Pancreas (tissue), 10 donors: Measurements from ENCODE around the gene GADD45A. TPM values are rescaled to one million over a fixed set of nuclear protein-coding genes. Genes with fewer than 3 reads are reported as not detected.

ENCODE experiments used
- ATAC-seq, 4 donors: fragments of 200-7000 bp; cut with Tn5 transposase; one replicate each; pipeline versions ENCODE4 v1.8.0 to v1.9.1; 2020; ENCODE audit warnings: mild to moderate bottlenecking in 4 of 4, moderate library complexity in 4 of 4
- DNase-seq, 6 donors: peaks; one replicate each; pipeline ENCODE4 v3.0.0-alpha.2; 2020
- FAIRE-seq: peaks from 2 replicates; lab custom pipeline; 2012; peaks lifted over from hg19 to GRCh38; lab: Jason Lieb, UNC
- H3K27ac ChIP-seq, 4 donors: fragments of 200-600 bp; sonication (generic); 1 replicate in 3 of 4; 2 replicates in 1 of 4; pipeline versions ENCODE4 v1.5.0 to v1.8.0; 2020
- H3K27me3 ChIP-seq, 4 donors: fragments of 200-600 bp; one replicate each; pipeline ENCODE4 v1.8.0; 2021
- H3K36me3 ChIP-seq, 3 donors: fragments of 200-600 bp; sonication (generic) in 1 of 3; one replicate each; pipeline versions ENCODE4 v1.5.0 to v1.8.0; 2020 to 2021
- H3K4me1 ChIP-seq, 3 donors: fragments of 200-600 bp; one replicate each; pipeline ENCODE4 v1.8.0; 2021
- H3K4me3 ChIP-seq, 4 donors: fragments of 200-600 bp; sonication (generic) in 2 of 4; one replicate each; pipeline versions ENCODE4 v1.5.0 to v1.8.0; 2020 to 2021
- H3K9me3 ChIP-seq, 4 donors: fragments of 200-600 bp; one replicate each; pipeline ENCODE4 v1.8.0; 2021
- WGBS, 2 donors: extraction: QIAGEN DNeasy Blood & Tissue Kit; methylation state at CpG; one replicate each; pipeline ENCODE4 v1.1.7; 2013; 5-methylcytosine and 5-hydroxymethylcytosine counted together
- intact Hi-C, 3 donors: fragments of 100-400 bp; cut with DNase I; formaldehyde crosslinking; loops; one replicate each; pipeline versions ENCODE4 v1.11.1 to v1.14.2; 2022
- polyA plus RNA-seq, 2 donors: library from polyadenylated mRNA; stranded (reverse); fragments of 200-250 nt; gene quantifications; one replicate each; pipeline ENCODE4 v1.2.3, GENCODE V29; 2013
- total RNA-seq, 6 donors: library from RNA; stranded (reverse); fragmentation: NEBNext Ultra II Directional in 4 of 6; extraction: Animal tissue kit (Norgen Biotek cat#: 25700) in 4 of 6; gene quantifications; one replicate each; pipeline versions ENCODE4 v1.2.1 to v1.2.4, GENCODE V29; 2021 to 2023
- TF ChIP-seq, protein P1 (sequence below), 4 donors: fragments of 200-600 bp; sonication (generic) in 3 of 4; IDR thresholded peaks; one replicate each; pipeline versions ENCODE4 v1.5.0 to v1.8.0; 2021; ENCODE audit warnings: antibody characterized with exemption in 4 of 4
- donor health status: healthy with polysubstance abuse.
- donor health status: DM: no; HTN: no; CAD: no; lungs with moderate emphysema.
- donor health status: DM: no; HTN: no; CAD: no.
- donor health status: control.
- donor health status: control.
- donor health status: Bipolar disorder and iron deficiency.
- donor health status: DM: yes; HTN: yes; CAD: no.
- donor health status: DM: no; HTN: no; CAD: no.
- donor health status: DM: no; HTN: no; CAD: no.
- donor health status: DM: yes; HTN: yes; CAD: no.

Gene GADD45A
- total and polyA plus RNA-seq, 8 donors = 7.9 to 17.3 (median 13.3) TPM

GRCh38 chr1:67647814-67648358 is 37.1 kb upstream of the GADD45A start:
- peaks cover 21 to 26% (median 24%) of the 10 kb centered on the region in 3 donors for H3K4me1 ChIP-seq
- no peak overlapping the region for H3K4me3 ChIP-seq
- no peaks in the 10 kb centered on the region for H3K9me3 ChIP-seq
- TF ChIP-seq, protein P1, sequence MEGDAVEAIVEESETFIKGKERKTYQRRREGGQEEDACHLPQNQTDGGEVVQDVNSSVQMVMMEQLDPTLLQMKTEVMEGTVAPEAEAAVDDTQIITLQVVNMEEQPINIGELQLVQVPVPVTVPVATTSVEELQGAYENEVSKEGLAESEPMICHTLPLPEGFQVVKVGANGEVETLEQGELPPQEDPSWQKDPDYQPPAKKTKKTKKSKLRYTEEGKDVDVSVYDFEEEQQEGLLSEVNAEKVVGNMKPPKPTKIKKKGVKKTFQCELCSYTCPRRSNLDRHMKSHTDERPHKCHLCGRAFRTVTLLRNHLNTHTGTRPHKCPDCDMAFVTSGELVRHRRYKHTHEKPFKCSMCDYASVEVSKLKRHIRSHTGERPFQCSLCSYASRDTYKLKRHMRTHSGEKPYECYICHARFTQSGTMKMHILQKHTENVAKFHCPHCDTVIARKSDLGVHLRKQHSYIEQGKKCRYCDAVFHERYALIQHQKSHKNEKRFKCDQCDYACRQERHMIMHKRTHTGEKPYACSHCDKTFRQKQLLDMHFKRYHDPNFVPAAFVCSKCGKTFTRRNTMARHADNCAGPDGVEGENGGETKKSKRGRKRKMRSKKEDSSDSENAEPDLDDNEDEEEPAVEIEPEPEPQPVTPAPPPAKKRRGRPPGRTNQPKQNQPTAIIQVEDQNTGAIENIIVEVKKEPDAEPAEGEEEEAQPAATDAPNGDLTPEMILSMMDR (IDR thresholded peaks at IDR 0.05) = no peak
- no peak for FAIRE-seq
- no peak for ATAC-seq
- 67 to 72% methylated on average over 3 of the region's 3 CpGs for WGBS, 2 donors
- no peak overlapping the region for H3K27ac ChIP-seq
- no peak for DNase-seq
- no peaks in the 10 kb centered on the region for H3K36me3 ChIP-seq
- intact Hi-C loops = no loop called here
- H3K27me3 ChIP-seq = no peaks in the 10 kb centered on the region

GRCh38 chr1:67648582-67649326 is 36.2 kb upstream of the GADD45A start:
- Histone ChIP-seq H3K4me3 (no peak overlapping the region), H3K36me3 (no peaks in the 10 kb centered on the region), H3K4me1 (peaks cover 21 to 26% (median 24%) of the 10 kb centered on the region in 3 donors), H3K27me3 (no peaks in the 10 kb centered on the region), H3K9me3 (no peaks in the 10 kb centered on the region), H3K27ac (no peak overlapping the region)
- intact Hi-C loops = no loop called here
- TF ChIP-seq, protein P1 (IDR thresholded peaks at IDR 0.05) = no peak
- FAIRE-seq (no peak), ATAC-seq (no peak), DNase-seq (no peak)
- WGBS, 2 donors = 81 to 89% methylated on average over 6 of the region's 6 CpGs

DNA sequence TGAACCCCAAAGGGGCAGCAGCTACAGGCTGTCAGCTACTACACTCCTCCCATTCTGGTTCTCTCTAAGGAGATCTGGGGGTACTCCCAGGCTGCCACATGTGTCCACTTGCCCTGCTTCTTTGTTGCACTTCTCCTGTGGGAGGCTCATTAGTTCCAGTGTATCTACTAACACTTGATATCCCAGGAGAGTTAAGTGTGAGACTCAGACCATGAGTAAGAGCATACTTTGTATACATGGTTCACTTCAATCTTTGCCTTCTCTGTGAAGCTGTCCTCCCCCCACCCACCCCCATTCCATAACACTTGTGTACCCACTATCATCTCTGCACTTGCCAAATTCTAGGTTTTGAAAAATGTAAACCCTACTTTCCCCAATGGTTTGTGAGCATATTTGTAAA is 34.9 kb upstream of the GADD45A start:
- no peak for DNase-seq
- intact Hi-C loops = no loop called here

DNA sequence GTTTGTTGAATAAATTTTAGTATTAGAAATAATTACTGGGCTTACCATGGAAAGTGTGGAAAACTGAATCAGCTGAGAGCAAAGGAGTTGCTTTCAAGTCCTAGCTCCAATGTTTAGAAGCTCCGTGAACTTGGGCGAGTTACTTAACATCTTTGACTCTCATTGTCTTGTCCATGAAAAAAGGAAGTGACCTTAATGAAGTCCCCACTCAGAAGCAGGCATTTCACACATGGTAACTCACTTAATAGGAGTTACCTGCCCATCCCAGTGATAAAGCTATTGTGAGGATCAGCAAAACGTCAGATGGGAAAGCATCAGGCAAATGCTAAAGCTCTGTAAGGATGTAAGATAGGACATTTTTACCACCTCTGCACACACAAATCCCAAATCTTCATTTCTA is 34.0 kb upstream of the GADD45A start:
- Histone ChIP-seq H3K27ac (no peak overlapping the region), H3K4me1 (peaks cover 12 to 16% (median 15%) of the 10 kb centered on the region in 3 donors), H3K27me3 (no peaks in the 10 kb centered on the region), H3K9me3 (no peaks in the 10 kb centered on the region), H3K4me3 (no peak overlapping the region), H3K36me3 (no peaks in the 10 kb centered on the region)
- ATAC-seq (no peak), DNase-seq (no peak), FAIRE-seq (no peak)
- 78 to 82% methylated on average over 3 of the region's 3 CpGs for WGBS, 2 donors
- intact Hi-C loops = no loop called here
- TF ChIP-seq, protein P1 (IDR thresholded peaks at IDR 0.05) = no peak

More for the DNA sequence above, 34.9 kb upstream of the GADD45A start:
- Histone ChIP-seq H3K4me3 (no peak overlapping the region), H3K27me3 (no peaks in the 10 kb centered on the region), H3K4me1 (peaks cover 21 to 24% (median 24%) of the 10 kb centered on the region in 3 donors), H3K9me3 (no peaks in the 10 kb centered on the region), H3K36me3 (no peaks in the 10 kb centered on the region), H3K27ac (no peak overlapping the region)
- ATAC-seq (no peak), FAIRE-seq (no peak)
- TF ChIP-seq, protein P1 (IDR thresholded peaks at IDR 0.05) = no peak

- intact Hi-C loops = no loop called here
- FAIRE-seq = no peak
- no peak overlapping the region for H3K4me3 ChIP-seq
- 77 to 89% methylated on average over 2 of the region's 2 CpGs for WGBS, 2 donors
- no peaks in the 10 kb centered on the region for H3K4me1 ChIP-seq
- H3K36me3 ChIP-seq = no peaks in the 10 kb centered on the region
- TF ChIP-seq, protein P1 (IDR thresholded peaks at IDR 0.05) = no peak
- no peak overlapping the region for H3K27ac ChIP-seq
- no peaks in the 10 kb centered on the region for H3K9me3 ChIP-seq
- no peak for DNase-seq
- peak in 2 of 4 donors; percentile 23 to 52 for ATAC-seq
- no peaks in the 10 kb centered on the region for H3K27me3 ChIP-seq
Observed at GRCh38 chr1:67652800-67653199, 32.2 kb upstream of the GADD45A start.
